ENCODE measurements around the gene SGSM2. TPM values are rescaled to one million over a fixed set of nuclear protein-coding genes. Genes with fewer than 3 reads are reported as not detected.

The SGSM2 gene
- total and polyA plus RNA-seq, 3 experiments from 2014 or later, result 16.3 to 43.1 (median 39.8) TPM

GRCh38 chr17:2390199-2390836 is 53.0 kb downstream of the SGSM2 start:
- POLR2A ChIA-PET, result interaction anchor here (0.7 kb wide), 1 partner anchor 162 kb away, joined by 4 read pairs; no protein-coding TSS in a partner anchor
- peaks cover 31% of the 10 kb centered on the region for H3K4me1 ChIP-seq (ENCODE audit: insufficient read depth, low read length)
- Mint-ChIP-seq H3K27ac (peak overlapping the region; percentile 70 to 98 (median 86)), H3K4me1 (peaks cover 15 to 53% (median 24%) of the 10 kb centered on the region in 3 donors), H3K36me3 (peaks cover 0 to 43% (median 4%) of the 10 kb centered on the region in 3 donors), H3K27me3 (peaks cover 0 to 4% of the 10 kb centered on the region in 2 donors), H3K9me3 (no peaks in the 10 kb centered on the region), H3K4me3 (peak overlapping the region in 2 of 7 donors; percentile 28 to 40)
- H3K27me3 ChIP-seq (ENCODE audit: insufficient read depth, low read length, poor library complexity, severe bottlenecking), result no peaks in the 10 kb centered on the region
- H3K27ac ChIP-seq (ENCODE audit: low read depth, low read length), result no peak overlapping the region
- no peak overlapping the region for H3K4me3 ChIP-seq (ENCODE audit: low read length)
- CTCF ChIA-PET, result interaction anchor here (1.6 to 4.1 kb wide), 3 partner anchors 8 to 26 kb away, joined by 7 to 37 read pairs (median 15); no protein-coding TSS in a partner anchor
- DNase-seq, result no peak
- H3K9me3 ChIP-seq (ENCODE audit: low read length), result no peaks in the 10 kb centered on the region
- H3K36me3 ChIP-seq (ENCODE audit: insufficient read depth, low read length), result no peaks in the 10 kb centered on the region

- H3K4me1 ChIP-seq (ENCODE audit: insufficient read depth, low read length), result peaks cover 42% of the 10 kb centered on the region
- no peaks in the 10 kb centered on the region for H3K27me3 ChIP-seq (ENCODE audit: insufficient read depth, low read length, poor library complexity, severe bottlenecking)
- Mint-ChIP-seq H3K4me1 (peaks cover 20 to 64% (median 29%) of the 10 kb centered on the region in 3 donors), H3K27ac (peak overlapping the region; percentile 93 to 99 (median 98)), H3K27me3 (peaks cover 0 to 4% of the 10 kb centered on the region in 2 donors), H3K9me3 (no peaks in the 10 kb centered on the region), H3K36me3 (peaks cover 0 to 35% (median 4%) of the 10 kb centered on the region in 3 donors), H3K4me3 (peak overlapping the region; percentile 85 to 95 (median 90))
- POLR2A ChIA-PET, result interaction anchor here (0.6 to 3.3 kb wide), 8 partner anchors 8 to 423 kb away, joined by 3 to 51 read pairs (median 4); no protein-coding TSS in a partner anchor
- DNase-seq, result no peak
- H3K4me3 ChIP-seq (ENCODE audit: low read length), result peak overlapping the region; percentile 78
- no peaks in the 10 kb centered on the region for H3K9me3 ChIP-seq (ENCODE audit: low read length)
- CTCF ChIA-PET, result interaction anchor here (0.6 to 4.1 kb wide), 5 partner anchors 9 to 60 kb away, joined by 3 to 37 read pairs (median 7); no protein-coding TSS in a partner anchor
- H3K36me3 ChIP-seq (ENCODE audit: insufficient read depth, low read length), result no peaks in the 10 kb centered on the region
- peak overlapping the region; percentile 98 for H3K27ac ChIP-seq (ENCODE audit: low read depth, low read length)
These were observed 54.4 kb downstream of the SGSM2 start for GRCh38 chr17:2391597-2392251.

DNA sequence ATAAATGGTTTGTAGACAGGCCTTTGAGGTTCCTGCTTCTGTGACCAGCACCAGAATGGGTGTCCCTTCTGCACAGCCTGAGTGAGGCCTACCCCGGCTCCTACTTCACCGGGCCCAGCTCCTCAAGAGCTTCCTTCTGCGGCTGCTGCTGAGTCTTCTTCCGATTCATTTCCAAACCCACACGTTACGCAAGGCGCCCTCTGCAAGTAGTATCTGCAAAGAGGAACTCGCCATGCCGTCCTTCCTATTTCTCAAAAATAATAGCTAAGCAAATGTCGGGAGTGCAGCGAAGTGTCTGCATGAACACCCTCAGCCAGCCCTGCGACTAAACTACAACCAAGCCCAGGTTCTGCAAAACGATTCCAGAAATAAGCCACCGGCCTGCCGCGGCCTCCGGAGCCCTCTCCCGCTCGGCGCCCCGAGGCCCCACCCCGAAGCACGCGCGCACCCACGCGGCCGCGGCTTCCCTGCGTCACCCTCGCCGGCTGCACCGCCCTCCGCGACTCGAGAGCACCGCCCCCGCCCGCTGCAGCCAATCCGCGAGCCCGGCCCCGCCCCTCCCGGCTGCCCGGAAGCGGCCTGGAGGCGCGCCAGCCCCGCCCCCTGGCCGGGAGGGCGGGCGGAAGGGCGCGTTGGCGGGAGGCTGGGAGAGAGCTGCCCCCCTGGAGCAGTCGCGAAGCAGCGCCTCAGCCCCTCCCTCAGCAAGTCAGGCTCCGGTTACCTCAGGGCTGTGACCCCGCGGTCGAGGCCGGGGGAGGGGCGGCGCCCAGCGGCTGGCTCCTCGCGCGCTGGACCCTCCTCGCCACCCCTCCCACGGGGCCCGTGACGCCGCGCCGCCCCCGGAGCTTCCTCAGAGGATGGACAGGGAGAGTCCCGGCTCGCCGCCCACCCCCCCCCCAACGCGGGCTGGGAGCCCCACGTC is 55.2 kb downstream of the SGSM2 start:
- H3K4me1 Mint-ChIP-seq, result peaks cover 24 to 70% (median 34%) of the 10 kb centered on the region in 3 donors
- peaks cover 50% of the 10 kb centered on the region for H3K4me1 ChIP-seq (ENCODE audit: insufficient read depth, low read length)
- POLR2A ChIA-PET, result interaction anchor here (0.6 to 3.3 kb wide), 9 partner anchors 7 to 570 kb away, joined by 3 to 51 read pairs (median 4); partner anchors contain the start of gene TSR1

DNA sequence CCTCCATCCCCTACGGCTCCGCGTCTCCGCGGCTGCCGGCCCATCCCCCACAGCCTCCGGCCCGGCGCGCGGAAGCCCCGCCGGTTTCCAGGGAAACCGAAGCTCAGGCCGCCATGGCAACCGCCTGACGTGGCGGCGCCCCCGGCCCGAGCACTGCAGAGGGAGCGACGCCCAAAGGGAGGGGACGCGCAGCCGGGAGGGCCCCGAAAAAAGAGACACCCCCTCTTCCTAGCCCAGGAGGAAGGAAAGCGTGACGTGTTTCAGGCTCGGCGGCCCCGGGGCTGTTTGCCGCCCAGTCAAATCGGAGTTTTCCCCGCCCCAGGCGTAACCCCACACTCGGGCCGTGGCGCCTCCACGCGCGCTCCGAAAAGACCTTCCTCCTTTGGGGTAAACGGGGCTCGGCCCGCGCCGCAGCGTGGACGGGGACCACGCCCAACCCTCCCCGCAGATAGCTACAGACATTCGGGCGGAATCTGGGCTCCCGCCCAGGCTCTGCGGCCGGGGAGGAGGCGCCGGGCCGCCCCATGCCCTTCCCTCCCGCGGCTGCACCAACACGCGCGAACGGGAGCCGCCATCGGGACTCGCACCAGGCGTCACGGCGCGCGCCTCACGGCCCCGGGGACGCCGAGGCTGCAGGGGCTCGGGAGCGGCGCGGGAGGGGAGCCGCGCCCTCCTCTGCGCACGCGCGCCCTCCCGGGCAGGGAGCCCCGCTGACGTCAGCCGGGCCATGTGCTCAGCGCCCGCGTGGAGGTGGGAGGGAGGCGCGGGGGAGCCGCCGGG is 56.1 kb downstream of the SGSM2 start:
- ChIA-PET CTCF (interaction anchor here (1.0 to 4.1 kb wide), 4 partner anchors 8 to 23 kb away, joined by 4 to 37 read pairs (median 4); no protein-coding TSS in a partner anchor), POLR2A (interaction anchor here (0.6 to 3.3 kb wide), 6 partner anchors 8 to 570 kb away, joined by 3 to 51 read pairs (median 4); partner anchors contain the start of gene TSR1)
- Histone ChIP-seq H3K27me3 (ENCODE audit: insufficient read depth, low read length, poor library complexity, severe bottlenecking) (no peaks in the 10 kb centered on the region), H3K4me1 (ENCODE audit: insufficient read depth, low read length) (peaks cover 59% of the 10 kb centered on the region), H3K9me3 (ENCODE audit: low read length) (no peaks in the 10 kb centered on the region), H3K27ac (ENCODE audit: low read depth, low read length) (peak overlapping the region; percentile 98), H3K36me3 (ENCODE audit: insufficient read depth, low read length) (no peaks in the 10 kb centered on the region), H3K4me3 (ENCODE audit: low read length) (peak overlapping the region; percentile 73)
- Mint-ChIP-seq H3K4me1 (peaks cover 30 to 75% (median 41%) of the 10 kb centered on the region in 3 donors), H3K9me3 (no peaks in the 10 kb centered on the region), H3K4me3 (peak overlapping the region; percentile 85 to 99 (median 90)), H3K36me3 (peaks cover 0 to 19% (median 2%) of the 10 kb centered on the region in 3 donors), H3K27ac (peak overlapping the region; percentile 89 to 100 (median 98)), H3K27me3 (peaks cover 0 to 4% of the 10 kb centered on the region in 2 donors)
- DNase-seq, result peak; percentile 89 to 94 (median 91)

More for the DNA sequence above, 55.2 kb downstream of the SGSM2 start:
- Histone ChIP-seq H3K27me3 (ENCODE audit: insufficient read depth, low read length, poor library complexity, severe bottlenecking) (no peaks in the 10 kb centered on the region), H3K9me3 (ENCODE audit: low read length) (no peaks in the 10 kb centered on the region), H3K36me3 (ENCODE audit: insufficient read depth, low read length) (no peaks in the 10 kb centered on the region), H3K4me3 (ENCODE audit: low read length) (peak overlapping the region; percentile 78), H3K27ac (ENCODE audit: low read depth, low read length) (peak overlapping the region; percentile 98)
- H3K36me3 Mint-ChIP-seq, result peaks cover 0 to 27% (median 4%) of the 10 kb centered on the region in 3 donors
- DNase-seq, result peak; percentile 96 to 98 (median 97)
- H3K27me3 Mint-ChIP-seq, result peaks cover 0 to 4% of the 10 kb centered on the region in 2 donors
- H3K4me3 Mint-ChIP-seq, result peak overlapping the region; percentile 90 to 99 (median 91)
- CTCF ChIA-PET, result interaction anchor here (0.5 to 4.1 kb wide), 7 partner anchors 9 to 78 kb away, joined by 3 to 37 read pairs (median 4); no protein-coding TSS in a partner anchor
- H3K9me3 Mint-ChIP-seq, result no peaks in the 10 kb centered on the region
- peak overlapping the region; percentile 93 to 100 (median 98) for H3K27ac Mint-ChIP-seq

DNA sequence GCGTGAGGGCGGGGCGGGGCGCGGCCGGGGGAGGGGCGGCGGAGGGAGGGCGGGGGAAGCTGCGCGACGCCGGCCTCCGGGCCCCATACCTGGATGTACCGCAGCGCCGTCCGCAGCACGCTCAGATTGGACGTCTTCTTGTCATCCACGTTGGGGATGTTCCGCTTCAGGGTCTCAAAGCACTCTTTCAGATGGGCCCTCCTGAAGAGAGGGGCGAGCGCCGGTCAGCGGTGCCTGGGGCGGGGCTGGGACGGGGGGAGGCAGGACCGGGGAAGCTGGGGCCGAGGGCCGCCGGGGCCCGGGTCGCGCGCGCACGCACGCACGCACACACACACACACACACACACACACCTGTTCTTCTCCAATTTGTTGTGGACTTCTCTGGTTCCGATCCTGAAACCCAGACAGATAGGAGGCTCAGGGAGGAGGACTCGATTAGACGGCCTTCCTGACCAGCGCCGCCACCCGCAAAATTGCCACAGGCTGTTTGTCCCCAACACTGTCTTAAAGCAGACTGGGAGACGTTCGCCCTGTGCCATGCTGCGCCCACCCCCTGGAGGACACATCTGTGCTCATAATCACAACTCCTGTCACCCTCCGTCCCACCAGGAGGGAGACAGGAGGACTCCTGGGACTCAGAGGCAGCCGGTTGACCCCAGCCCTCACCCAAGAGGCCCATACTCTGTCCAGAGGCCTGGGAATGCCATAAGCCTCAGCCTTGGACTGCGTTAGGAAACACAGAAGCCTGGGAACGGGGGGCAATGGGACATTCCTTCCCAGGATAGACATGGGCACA is 56.9 kb downstream of the SGSM2 start:
- peaks cover 65% of the 10 kb centered on the region for H3K4me1 ChIP-seq (ENCODE audit: insufficient read depth, low read length)
- H3K36me3 ChIP-seq (ENCODE audit: insufficient read depth, low read length), result no peaks in the 10 kb centered on the region
- ChIA-PET CTCF (interaction anchor here (1.0 to 4.1 kb wide), 2 partner anchors 12 to 22 kb away, joined by 5 to 37 read pairs; no protein-coding TSS in a partner anchor), POLR2A (interaction anchor here (1.5 to 3.3 kb wide), 3 partner anchors 8 to 58 kb away, joined by 5 to 51 read pairs (median 11); partner anchors contain the start of gene TSR1)
- Mint-ChIP-seq H3K9me3 (no peaks in the 10 kb centered on the region), H3K4me1 (peaks cover 38 to 75% (median 42%) of the 10 kb centered on the region in 3 donors), H3K27me3 (peaks cover 0 to 4% of the 10 kb centered on the region in 2 donors), H3K4me3 (peak overlapping the region; percentile 75 to 90 (median 80)), H3K36me3 (peaks cover 0 to 13% (median 0%) of the 10 kb centered on the region in 3 donors), H3K27ac (peak overlapping the region; percentile 50 to 100 (median 86))
- no peaks in the 10 kb centered on the region for H3K27me3 ChIP-seq (ENCODE audit: insufficient read depth, low read length, poor library complexity, severe bottlenecking)
- DNase-seq, result peak in 1 of 5 donors; percentile 13
- H3K9me3 ChIP-seq (ENCODE audit: low read length), result no peaks in the 10 kb centered on the region
- no peak overlapping the region for H3K27ac ChIP-seq (ENCODE audit: low read depth, low read length)
- no peak overlapping the region for H3K4me3 ChIP-seq (ENCODE audit: low read length)

DNA sequence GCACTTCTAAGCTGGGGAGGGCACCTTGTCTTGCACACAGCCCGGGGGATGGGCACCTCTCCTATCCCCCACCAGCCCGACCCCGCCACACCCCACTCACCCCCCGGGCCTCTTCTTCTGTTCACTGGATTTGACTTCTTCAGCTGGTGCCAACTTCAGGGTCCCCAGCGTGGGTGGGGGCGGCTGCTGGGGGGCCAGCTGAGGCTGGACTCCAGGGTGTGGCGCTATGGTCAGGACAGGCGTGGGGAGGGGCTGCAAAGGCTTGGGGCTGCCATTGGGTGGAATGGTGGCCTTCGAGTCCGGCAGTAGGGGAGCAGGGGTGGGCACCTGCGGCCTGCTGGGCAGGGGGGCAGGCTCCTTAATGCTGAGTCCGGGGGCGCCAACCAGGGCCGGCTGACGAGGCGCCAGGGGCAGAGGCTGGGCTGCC is 57.5 kb downstream of the SGSM2 start:
- ChIA-PET POLR2A (no interaction called here), CTCF (no interaction called here)
- Mint-ChIP-seq H3K27ac (peak overlapping the region in 4 of 8 donors; percentile 65 to 100 (median 88)), H3K36me3 (peaks cover 0 to 11% (median 0%) of the 10 kb centered on the region in 3 donors), H3K9me3 (no peaks in the 10 kb centered on the region), H3K4me1 (peaks cover 41 to 74% (median 44%) of the 10 kb centered on the region in 3 donors), H3K27me3 (peaks cover 0 to 4% of the 10 kb centered on the region in 2 donors), H3K4me3 (peak overlapping the region in 4 of 7 donors; percentile 18 to 84 (median 54))
- no peak overlapping the region for H3K27ac ChIP-seq (ENCODE audit: low read depth, low read length)
- H3K27me3 ChIP-seq (ENCODE audit: insufficient read depth, low read length, poor library complexity, severe bottlenecking), result no peaks in the 10 kb centered on the region
- DNase-seq, result no peak
- H3K36me3 ChIP-seq (ENCODE audit: insufficient read depth, low read length), result no peaks in the 10 kb centered on the region
- no peak overlapping the region for H3K4me3 ChIP-seq (ENCODE audit: low read length)
- no peaks in the 10 kb centered on the region for H3K9me3 ChIP-seq (ENCODE audit: low read length)
- peaks cover 68% of the 10 kb centered on the region for H3K4me1 ChIP-seq (ENCODE audit: insufficient read depth, low read length)
